T-helper 17 cell (primary cell): ENCODE results near the gene EBF3. TPM values are rescaled to one million over a fixed set of nuclear protein-coding genes. Genes with fewer than 3 reads are reported as not detected.

Experiments used
- ATAC-seq: fragments of 150-1000 bp; cut with Tn5 transposase; 2 replicates; pipeline ENCODE4 v1.10.0; 2021; ENCODE audit warnings: mild to moderate bottlenecking, moderate library complexity
- DNase-seq, 3 donors: peaks; one replicate each; pipeline versions ENCODE4 v3.0.0 to v3.0.0-alpha.2; 2020 to 2021
- H3K9me3 ChIP-seq: one replicate; pipeline ENCODE4 v1.7.0; 2013; ENCODE audit warnings: low read length, mild to moderate bottlenecking; ENCODE audit not compliant: control insufficient read depth, poor library complexity, severe bottlenecking
- H3K27ac Mint-ChIP-seq: one replicate; pipeline ENCODE4 v1.8.0; 2022; ENCODE audit warnings: mild to moderate bottlenecking, moderate library complexity, mixed read lengths
- H3K27me3 Mint-ChIP-seq: one replicate; pipeline ENCODE4 v1.8.0; 2022; ENCODE audit warnings: mixed read lengths
- H3K36me3 Mint-ChIP-seq: one replicate; pipeline ENCODE4 v1.8.0; 2022; ENCODE audit warnings: low read depth, mixed read lengths
- H3K4me1 Mint-ChIP-seq: one replicate; pipeline ENCODE4 v1.8.0; 2022; ENCODE audit warnings: mild to moderate bottlenecking, mixed read lengths
- H3K4me3 Mint-ChIP-seq: one replicate; pipeline ENCODE4 v1.8.0; 2022; ENCODE audit warnings: mild to moderate bottlenecking, moderate library complexity, mixed read lengths
- total RNA-seq, 4 donors: library from RNA in 2 of 4; stranded (reverse) in 2 of 4; gene quantifications; one replicate each; pipeline ENCODE4 v1.2.3 and lab custom pipeline; 2022 to 2026

The EBF3 gene
- total RNA-seq, 2 donors from 2014 or later = not detected

DNA sequence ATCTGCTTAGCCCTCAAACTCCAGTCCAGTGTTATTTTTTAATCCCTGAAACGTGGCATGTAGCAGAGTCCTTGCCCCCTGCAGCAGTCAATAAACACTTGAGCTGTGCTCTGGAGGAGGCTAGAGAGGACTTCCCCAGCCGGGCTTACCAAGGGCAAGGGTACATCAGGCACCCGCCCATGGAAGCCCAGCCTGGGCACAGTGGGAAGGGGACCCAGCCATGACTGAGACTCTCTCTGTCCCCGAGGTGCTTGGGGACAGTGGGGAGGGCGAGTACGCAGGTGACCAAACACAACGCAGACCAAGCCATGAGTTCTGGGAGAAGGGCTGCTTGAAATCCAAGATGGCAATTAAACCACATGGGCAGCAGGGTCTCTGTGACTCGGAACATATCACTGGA lies 45.2 kb downstream of the EBF3 start:
- ATAC-seq = no peak
- H3K36me3 Mint-ChIP-seq = no peaks in the 10 kb centered on the region
- no peak for DNase-seq
- no peaks in the 10 kb centered on the region for H3K9me3 ChIP-seq
- peaks cover 2% of the 10 kb centered on the region for H3K4me1 Mint-ChIP-seq
- H3K4me3 Mint-ChIP-seq = no peak overlapping the region
- peaks cover 21% of the 10 kb centered on the region for H3K27me3 Mint-ChIP-seq
- no peak overlapping the region for H3K27ac Mint-ChIP-seq

DNA sequence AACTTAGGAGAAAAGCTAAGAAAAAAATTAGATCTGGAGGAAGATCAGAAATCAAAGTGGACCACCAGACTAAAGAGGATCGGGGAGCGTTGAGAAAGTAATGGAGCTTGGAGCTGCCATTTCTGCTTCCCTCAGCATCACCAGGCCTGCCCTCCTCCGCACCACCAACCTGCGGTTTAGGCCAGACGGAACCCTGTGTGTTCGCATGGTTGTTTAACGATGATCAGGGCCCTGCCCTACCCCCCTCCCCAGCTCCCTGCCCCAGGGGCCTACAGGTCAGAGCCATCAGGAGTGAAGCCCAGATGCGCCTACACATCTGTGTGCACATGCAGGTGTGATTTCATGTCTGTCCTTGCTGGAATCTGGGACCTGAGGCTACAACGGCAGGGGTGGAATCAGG lies 45.7 kb downstream of the EBF3 start:
- DNase-seq (no peak), ATAC-seq (no peak)
- Mint-ChIP-seq H3K27me3 (peaks cover 21% of the 10 kb centered on the region), H3K27ac (no peak overlapping the region), H3K36me3 (no peaks in the 10 kb centered on the region), H3K4me1 (peaks cover 2% of the 10 kb centered on the region), H3K4me3 (peak overlapping the region; percentile 69)
- H3K9me3 ChIP-seq = no peaks in the 10 kb centered on the region

DNA sequence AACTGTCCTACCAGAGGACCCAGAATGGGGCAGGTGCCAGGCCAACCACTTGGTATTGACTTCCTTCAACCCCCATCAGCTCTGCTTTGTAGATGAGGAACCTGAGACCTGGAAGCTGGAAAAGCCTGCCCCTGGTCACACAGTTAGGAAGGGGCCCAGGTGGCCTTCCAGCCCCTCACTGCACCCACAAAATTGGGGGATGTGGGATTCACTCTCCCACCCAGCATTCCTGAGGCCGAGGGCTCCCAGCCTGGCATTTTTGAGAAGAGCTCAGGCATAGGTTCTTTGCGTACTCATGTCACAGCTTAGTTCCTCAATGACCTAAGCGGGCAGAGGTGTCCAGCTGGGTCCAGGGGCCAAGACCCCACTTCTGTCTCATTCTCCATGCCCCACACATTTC lies 46.1 kb downstream of the EBF3 start:
- no peak for ATAC-seq
- DNase-seq = no peak
- Mint-ChIP-seq H3K4me3 (peak overlapping the region; percentile 69), H3K4me1 (peaks cover 2% of the 10 kb centered on the region), H3K27me3 (peaks cover 20% of the 10 kb centered on the region), H3K27ac (no peak overlapping the region), H3K36me3 (no peaks in the 10 kb centered on the region)
- no peaks in the 10 kb centered on the region for H3K9me3 ChIP-seq

DNA sequence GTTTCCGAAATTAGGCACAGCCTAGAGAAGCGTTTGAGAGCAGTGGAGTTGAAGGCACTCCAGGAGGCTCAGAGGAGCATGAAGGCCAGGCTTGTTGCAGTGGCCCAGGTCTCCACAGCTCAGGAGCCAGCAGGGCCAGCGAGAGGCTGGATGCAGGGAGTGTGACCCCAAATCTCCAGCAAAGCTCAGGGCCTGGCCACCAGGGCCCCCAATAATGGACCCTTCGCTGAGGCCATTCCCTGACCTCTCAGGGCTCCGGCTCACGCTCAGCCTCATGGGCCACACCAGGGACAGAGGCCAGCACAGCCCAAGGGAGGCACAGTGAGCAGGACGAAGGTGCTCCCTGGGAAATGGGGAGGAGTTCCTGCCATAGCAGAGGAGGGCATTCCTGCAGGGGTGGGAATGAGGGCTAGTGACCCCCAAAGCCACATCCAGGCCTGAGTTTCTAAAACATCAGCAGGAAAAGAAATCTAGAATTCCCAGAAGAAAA lies 47.5 kb downstream of the EBF3 start:
- ATAC-seq (no peak), DNase-seq (no peak)
- no peaks in the 10 kb centered on the region for H3K9me3 ChIP-seq
- Mint-ChIP-seq H3K4me1 (peaks cover 2% of the 10 kb centered on the region), H3K4me3 (no peak overlapping the region), H3K27me3 (peaks cover 16% of the 10 kb centered on the region), H3K27ac (no peak overlapping the region), H3K36me3 (no peaks in the 10 kb centered on the region)

DNA sequence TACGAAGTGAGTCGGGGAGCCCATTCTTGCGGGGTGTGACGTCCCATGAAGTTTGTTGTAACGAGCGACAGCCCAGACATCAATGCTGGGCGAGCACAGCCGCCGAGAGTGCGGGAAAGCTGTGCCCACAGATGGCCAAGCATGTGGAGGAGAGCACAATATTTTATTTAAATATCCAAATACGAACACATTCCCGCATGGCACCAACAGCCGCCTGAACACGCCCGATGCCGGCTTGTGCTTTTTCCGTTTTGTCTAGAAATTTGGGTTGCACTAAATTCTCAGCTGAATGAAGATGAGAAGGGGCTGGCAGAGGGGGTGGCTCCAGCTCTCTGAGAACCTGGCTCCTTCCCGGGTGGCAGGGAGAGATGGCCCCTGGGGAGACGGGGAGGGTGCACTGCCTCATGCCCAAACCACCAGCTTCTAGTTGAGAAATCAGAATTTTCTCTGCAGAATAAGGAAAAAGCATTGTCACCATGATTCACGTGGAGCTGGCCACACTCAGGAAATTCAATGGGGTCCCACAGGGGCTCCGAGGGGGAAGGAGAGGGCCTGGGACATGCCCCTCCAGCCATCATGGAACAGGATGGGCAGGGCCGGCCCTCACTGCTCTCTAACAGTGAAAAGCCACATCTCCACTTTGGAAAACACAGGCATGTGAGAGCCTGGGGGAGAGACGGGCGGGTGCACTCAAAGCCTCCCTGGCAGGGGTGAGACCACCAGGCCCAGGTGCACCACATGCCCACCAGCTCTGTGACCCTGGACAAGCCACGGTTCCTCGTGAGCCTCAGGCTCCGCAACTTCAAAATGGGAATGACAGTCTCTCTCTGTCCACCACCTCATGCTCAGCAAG lies 48.3 kb downstream of the EBF3 start:
- peaks cover 17% of the 10 kb centered on the region for H3K27me3 Mint-ChIP-seq
- H3K4me1 Mint-ChIP-seq = peaks cover 2% of the 10 kb centered on the region
- DNase-seq (no peak), ATAC-seq (no peak)
- H3K36me3 Mint-ChIP-seq = no peaks in the 10 kb centered on the region
- H3K27ac Mint-ChIP-seq = no peak overlapping the region
- no peak overlapping the region for H3K4me3 Mint-ChIP-seq
- H3K9me3 ChIP-seq = no peaks in the 10 kb centered on the region

DNA sequence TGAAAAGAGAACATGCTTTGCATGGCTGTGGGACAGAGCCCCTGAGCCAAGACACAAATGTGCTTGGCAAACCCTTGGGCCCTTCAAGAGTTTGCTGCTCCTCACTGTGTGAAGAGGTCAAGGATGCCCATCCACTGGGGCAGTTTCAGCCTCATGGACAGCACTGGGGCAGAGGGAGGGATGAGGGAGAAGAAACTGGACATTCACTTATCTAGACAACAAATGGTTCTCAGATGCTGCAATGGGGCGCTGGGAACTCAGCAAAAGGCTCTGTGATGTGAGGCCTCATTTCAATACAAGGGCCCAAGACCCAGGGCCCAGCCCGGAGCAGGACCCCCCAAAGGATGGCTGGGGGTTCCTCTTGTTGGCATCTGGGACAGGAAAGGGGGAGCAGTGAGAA lies 49.1 kb downstream of the EBF3 start:
- H3K36me3 Mint-ChIP-seq = no peaks in the 10 kb centered on the region
- ATAC-seq (no peak), DNase-seq (no peak)
- peaks cover 2% of the 10 kb centered on the region for H3K4me1 Mint-ChIP-seq
- no peaks in the 10 kb centered on the region for H3K9me3 ChIP-seq
- H3K4me3 Mint-ChIP-seq = no peak overlapping the region
- H3K27ac Mint-ChIP-seq = no peak overlapping the region
- H3K27me3 Mint-ChIP-seq = peaks cover 21% of the 10 kb centered on the region

DNA sequence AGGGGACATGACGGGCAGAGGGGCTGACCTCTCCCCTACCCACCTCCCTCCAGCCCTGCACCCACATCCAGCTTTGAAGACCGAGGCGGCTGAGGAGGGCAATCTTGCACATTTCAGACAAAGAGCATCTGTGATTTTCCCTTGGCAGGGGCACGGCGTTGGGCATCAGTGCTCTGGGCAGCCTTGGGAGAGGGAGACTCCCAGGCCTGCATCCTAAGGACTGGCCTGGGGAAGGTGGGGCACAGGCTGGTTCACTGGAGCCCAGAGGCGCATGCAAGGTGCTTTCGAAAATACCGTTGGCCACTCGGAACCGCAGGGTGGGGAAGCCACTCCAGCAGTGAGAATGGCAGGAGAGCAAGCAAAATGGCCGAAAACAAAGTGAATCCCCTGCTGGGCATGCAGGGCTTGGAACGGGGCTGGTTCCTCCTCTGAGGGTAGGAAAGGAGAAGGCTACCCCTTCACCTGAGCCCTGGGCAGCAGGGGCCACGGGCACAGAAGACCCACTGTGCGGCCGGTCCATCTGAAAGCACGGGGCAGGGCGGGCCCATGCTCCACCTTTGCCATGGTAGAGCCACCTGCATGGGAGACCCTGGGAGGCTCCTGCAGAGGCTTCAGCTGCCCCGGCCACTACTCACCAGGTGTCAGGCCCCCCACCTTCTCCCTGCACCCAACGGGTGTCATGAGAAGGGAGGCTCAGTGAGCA lies 49.8 kb downstream of the EBF3 start:
- DNase-seq = no peak
- H3K27me3 Mint-ChIP-seq = peaks cover 26% of the 10 kb centered on the region

DNA sequence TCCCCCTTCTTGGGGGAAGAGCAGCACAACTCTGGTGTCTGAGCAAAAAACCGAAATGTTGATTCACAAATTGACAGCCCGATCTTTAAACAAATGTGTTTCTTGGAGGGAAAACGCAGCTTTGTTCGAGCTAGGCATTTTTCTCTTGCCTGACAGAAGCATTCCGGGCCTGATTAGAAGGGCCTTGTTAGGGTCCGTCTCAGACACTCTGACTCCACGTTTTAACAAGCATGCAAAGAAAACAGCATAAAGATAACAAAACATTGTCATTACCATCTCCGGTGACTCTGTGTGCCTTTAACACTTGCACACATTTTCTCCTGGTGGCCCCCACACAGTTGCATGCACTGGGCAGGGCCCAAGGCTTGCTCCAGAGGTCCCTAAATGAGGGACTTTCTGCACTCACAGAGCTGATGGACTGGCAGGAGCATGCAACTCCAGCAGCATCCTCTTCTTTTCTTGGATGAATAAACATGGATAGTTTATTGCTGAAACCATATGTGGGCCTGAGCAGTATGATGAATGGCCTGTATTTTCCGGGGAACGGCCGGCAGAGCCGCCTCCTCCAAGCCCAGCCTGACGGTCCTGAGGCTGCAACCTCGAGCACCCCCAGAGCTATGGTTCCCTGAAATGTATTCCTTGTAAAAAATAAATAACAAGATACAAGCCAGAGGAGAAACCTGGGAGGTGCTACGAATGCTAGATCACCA lies 50.9 kb downstream of the EBF3 start:
- no peak for DNase-seq
- H3K36me3 Mint-ChIP-seq = no peaks in the 10 kb centered on the region
- H3K4me3 Mint-ChIP-seq = no peak overlapping the region
- peaks cover 22% of the 10 kb centered on the region for H3K27me3 Mint-ChIP-seq
- H3K4me1 Mint-ChIP-seq = peaks cover 2% of the 10 kb centered on the region
- H3K9me3 ChIP-seq = no peaks in the 10 kb centered on the region
- ATAC-seq = no peak
- no peak overlapping the region for H3K27ac Mint-ChIP-seq

More for the DNA sequence above, 49.8 kb downstream of the EBF3 start:
- Mint-ChIP-seq H3K36me3 (no peaks in the 10 kb centered on the region), H3K27ac (no peak overlapping the region), H3K4me1 (peaks cover 2% of the 10 kb centered on the region), H3K4me3 (no peak overlapping the region)
- no peaks in the 10 kb centered on the region for H3K9me3 ChIP-seq
- no peak for ATAC-seq

DNA sequence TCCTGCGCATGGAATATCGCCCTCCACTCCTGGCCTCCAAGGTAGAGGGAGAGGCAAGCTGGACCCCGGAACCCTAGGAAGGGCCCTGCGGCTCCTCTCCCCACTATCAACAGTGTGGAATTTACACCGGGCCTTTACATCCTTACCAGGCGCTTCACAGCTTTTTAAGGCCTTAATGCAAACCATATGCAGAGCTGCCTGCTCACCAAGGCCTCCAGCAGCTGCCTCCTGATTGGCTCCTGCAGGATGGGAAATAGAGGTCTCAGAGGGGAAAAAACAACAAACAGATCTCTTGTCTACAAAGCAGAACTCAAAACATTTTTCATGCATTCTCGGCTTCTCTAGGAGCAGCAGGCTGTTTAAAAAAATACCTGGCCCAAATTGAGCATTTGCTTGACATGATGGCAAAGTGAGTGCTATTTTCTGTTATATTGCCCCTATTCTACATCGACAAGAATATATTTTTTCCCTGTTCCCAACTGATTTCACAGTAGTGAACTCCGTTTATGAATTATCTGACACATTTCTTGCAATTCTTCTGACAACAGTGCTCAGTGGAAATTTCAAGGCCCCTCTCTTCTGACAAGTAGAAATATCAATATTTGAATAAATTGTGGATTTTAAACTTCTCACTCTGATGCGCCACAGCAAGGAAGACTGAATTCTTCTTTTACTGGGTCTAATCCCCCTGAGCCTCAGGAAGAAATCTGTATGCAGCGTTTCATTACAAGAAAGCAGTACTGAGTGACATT lies 51.7 kb downstream of the EBF3 start:
- no peak overlapping the region for H3K27ac Mint-ChIP-seq
- peaks cover 2% of the 10 kb centered on the region for H3K4me1 Mint-ChIP-seq
- peaks cover 22% of the 10 kb centered on the region for H3K27me3 Mint-ChIP-seq
- DNase-seq (no peak), ATAC-seq (no peak)
- H3K4me3 Mint-ChIP-seq = no peak overlapping the region
- no peaks in the 10 kb centered on the region for H3K36me3 Mint-ChIP-seq
- H3K9me3 ChIP-seq = no peaks in the 10 kb centered on the region

DNA sequence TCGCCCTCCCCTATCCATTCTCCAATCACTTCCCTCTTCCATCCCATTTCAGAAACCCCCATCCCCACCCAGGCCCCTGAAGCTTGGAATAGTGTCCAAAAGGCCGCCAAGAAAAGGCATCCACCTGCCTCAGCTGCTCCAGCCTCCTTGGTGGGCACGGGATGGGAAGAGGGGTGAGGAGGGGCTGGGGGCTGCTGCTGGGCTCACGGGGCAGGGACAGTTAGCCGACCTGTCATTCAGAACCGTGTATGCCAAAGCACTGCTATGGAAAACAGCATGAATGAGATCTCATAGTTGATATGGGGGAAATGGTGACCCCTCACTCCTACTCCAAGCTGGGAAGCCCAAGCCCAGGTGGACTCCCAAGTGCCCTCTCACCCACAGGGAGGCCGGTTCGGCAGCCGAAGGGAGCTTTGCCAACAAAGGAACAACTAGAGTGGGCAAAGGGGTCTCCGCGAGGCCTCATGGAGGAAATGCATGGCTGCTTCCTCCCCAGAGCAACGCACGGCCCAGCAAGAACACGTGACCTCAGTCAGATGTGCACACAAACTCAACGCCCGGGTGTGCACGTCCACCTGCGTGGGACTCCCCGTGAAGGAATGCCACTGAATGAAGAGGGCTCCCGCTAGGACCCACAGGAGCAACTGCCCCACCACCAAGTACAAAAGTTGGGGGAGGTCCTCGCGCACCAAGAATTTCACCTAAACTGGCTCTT lies 52.5 kb downstream of the EBF3 start:
- DNase-seq (no peak), ATAC-seq (no peak)
- no peaks in the 10 kb centered on the region for H3K9me3 ChIP-seq
- H3K36me3 Mint-ChIP-seq = no peaks in the 10 kb centered on the region
- H3K4me1 Mint-ChIP-seq = peaks cover 2% of the 10 kb centered on the region
- peaks cover 26% of the 10 kb centered on the region for H3K27me3 Mint-ChIP-seq
- no peak overlapping the region for H3K4me3 Mint-ChIP-seq
- no peak overlapping the region for H3K27ac Mint-ChIP-seq

DNA sequence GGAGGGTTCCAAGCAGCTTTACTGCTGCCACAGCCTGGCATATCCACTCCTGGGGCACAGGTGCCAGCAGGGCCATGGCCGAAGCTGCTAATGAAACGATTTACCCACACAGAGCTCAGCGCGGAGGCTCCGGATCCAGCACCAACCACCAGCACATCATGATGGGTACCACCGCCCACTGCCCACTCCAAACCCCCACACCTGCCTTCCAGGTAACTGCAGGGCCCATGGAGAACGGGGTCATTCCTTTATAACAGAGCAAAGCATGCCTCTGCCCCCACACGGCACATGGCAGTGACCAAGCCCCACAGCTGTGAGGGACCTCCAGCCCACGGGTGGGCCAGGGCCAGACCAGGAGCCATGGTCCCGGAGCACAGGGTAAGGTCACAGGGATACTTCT lies 53.2 kb downstream of the EBF3 start:
- peaks cover 2% of the 10 kb centered on the region for H3K4me1 Mint-ChIP-seq

DNA sequence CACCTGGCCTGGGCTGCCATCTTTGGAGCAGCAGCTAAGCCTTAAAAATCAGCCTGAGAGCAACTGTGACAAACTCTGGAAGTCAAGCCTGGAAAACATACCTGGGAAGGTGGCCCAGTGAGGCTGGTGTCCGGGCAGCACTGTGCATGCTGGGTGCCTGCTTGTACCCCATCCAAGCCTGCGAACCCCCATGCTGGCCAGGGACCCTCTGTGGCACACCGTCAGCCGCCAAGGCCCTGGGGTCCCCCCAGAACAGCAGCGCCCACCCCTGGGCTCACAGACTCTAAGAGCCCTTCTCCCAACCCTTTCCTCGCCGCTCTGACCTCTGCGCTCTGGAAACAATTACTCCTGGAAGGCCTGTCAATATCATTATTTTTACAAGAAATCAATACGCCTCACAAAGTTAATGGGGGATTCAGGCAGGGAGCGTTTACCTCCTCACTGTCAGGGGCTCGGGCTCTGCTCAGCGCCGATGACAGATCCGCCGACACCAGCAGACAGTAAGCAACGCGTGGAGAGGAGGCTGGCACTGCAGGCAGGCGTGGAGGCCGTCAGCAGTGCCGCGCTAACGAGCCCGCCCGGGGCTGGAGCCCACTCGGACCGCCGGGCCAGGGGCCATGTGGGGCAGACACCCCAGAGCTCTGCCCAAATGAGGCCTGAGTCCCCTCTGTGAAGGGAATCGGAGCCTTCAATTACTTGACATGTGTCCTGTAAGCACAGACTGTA lies 54.4 kb downstream of the EBF3 start:
- DNase-seq (no peak), ATAC-seq (no peak)
- H3K4me3 Mint-ChIP-seq = no peak overlapping the region
- H3K36me3 Mint-ChIP-seq = no peaks in the 10 kb centered on the region
- H3K4me1 Mint-ChIP-seq = no peaks in the 10 kb centered on the region
- H3K9me3 ChIP-seq = no peaks in the 10 kb centered on the region
- H3K27me3 Mint-ChIP-seq = peaks cover 30% of the 10 kb centered on the region
- no peak overlapping the region for H3K27ac Mint-ChIP-seq

More for the DNA sequence above, 53.2 kb downstream of the EBF3 start:
- DNase-seq = no peak
- Mint-ChIP-seq H3K4me3 (no peak overlapping the region), H3K27ac (no peak overlapping the region), H3K36me3 (no peaks in the 10 kb centered on the region), H3K27me3 (peaks cover 33% of the 10 kb centered on the region)
- ATAC-seq = no peak
- no peaks in the 10 kb centered on the region for H3K9me3 ChIP-seq
